ENCODE results near the gene MAGI2.
A peak's percentile ranks its signal among the peaks of the same experiment; 100 is the strongest.

MAGI2 gene

GRCh38 chr7:78368771-78369170 is 1084.7 kb downstream of the MAGI2 start:
- no peak overlapping the region for H3K4me3 ChIP-seq (ENCODE audit: low read length)
- peak; percentile 31 for DNase-seq (ENCODE audit: low read depth)
- TF ChIP-seq, protein P1, sequence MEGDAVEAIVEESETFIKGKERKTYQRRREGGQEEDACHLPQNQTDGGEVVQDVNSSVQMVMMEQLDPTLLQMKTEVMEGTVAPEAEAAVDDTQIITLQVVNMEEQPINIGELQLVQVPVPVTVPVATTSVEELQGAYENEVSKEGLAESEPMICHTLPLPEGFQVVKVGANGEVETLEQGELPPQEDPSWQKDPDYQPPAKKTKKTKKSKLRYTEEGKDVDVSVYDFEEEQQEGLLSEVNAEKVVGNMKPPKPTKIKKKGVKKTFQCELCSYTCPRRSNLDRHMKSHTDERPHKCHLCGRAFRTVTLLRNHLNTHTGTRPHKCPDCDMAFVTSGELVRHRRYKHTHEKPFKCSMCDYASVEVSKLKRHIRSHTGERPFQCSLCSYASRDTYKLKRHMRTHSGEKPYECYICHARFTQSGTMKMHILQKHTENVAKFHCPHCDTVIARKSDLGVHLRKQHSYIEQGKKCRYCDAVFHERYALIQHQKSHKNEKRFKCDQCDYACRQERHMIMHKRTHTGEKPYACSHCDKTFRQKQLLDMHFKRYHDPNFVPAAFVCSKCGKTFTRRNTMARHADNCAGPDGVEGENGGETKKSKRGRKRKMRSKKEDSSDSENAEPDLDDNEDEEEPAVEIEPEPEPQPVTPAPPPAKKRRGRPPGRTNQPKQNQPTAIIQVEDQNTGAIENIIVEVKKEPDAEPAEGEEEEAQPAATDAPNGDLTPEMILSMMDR (conservative IDR thresholded peaks at IDR 0.05; ENCODE audit: low read length) = no peak

GRCh38 chr7:78367280-78367773 is 1086.1 kb downstream of the MAGI2 start:
- TF ChIP-seq, protein P1 (conservative IDR thresholded peaks at IDR 0.05; ENCODE audit: low read length) = no peak
- no peak for DNase-seq (ENCODE audit: low read depth)
- no peak overlapping the region for H3K4me3 ChIP-seq (ENCODE audit: low read length)

DNA sequence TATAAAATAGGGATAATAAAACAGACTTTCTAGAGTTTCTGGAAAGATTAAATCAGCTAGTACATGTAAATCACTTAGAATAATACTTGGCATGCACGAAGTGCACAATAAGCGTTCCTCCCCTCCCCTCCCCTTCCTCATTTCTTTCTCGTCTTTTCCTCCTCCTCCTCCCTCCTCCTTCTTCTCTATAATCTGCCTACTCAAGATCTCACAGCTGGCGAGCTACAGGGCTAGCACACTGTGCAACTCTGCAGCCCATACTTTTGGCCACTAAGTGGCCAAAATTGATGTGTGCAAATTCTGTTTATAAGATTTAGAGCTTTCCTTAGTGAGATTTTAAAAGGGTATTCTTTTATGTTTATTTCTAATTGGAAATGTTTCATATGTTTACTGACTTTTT is 1089.6 kb downstream of the MAGI2 start:
- no peak for DNase-seq (ENCODE audit: low read depth)
- TF ChIP-seq, protein P1 (conservative IDR thresholded peaks at IDR 0.05; ENCODE audit: low read length) = no peak
- no peak overlapping the region for H3K4me3 ChIP-seq (ENCODE audit: low read length)

GRCh38 chr7:78359836-78360235 is 1093.6 kb downstream of the MAGI2 start:
- DNase-seq (ENCODE audit: low read depth) = no peak

DNA sequence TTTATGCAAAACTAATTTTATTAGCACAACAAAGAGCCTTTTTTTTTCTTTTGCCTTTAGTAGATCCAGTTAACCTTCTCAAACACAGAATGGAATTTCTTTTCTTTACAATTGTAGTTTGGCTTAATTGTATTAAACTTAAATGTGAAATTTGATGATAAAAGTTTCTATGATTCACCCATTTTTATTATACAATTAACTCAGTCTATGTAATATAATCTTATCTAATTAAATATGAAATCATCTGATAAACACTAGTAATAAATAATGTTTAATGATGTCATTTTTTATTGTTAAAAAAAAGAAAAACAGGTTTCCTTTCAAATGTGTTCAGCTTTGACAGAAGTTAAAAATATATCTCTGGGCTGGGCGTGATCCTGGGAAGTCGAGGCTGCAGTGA is 1095.8 kb downstream of the MAGI2 start:
- H3K4me3 ChIP-seq (ENCODE audit: low read length) = no peak overlapping the region
- TF ChIP-seq, protein P1 (conservative IDR thresholded peaks at IDR 0.05; ENCODE audit: low read length) = no peak
- no peak for DNase-seq (ENCODE audit: low read depth)

More at GRCh38 chr7:78359836-78360235, 1093.6 kb downstream of the MAGI2 start:
- H3K4me3 ChIP-seq (ENCODE audit: low read length) = no peak overlapping the region
- TF ChIP-seq, protein P1 (conservative IDR thresholded peaks at IDR 0.05; ENCODE audit: low read length) = no peak

DNA sequence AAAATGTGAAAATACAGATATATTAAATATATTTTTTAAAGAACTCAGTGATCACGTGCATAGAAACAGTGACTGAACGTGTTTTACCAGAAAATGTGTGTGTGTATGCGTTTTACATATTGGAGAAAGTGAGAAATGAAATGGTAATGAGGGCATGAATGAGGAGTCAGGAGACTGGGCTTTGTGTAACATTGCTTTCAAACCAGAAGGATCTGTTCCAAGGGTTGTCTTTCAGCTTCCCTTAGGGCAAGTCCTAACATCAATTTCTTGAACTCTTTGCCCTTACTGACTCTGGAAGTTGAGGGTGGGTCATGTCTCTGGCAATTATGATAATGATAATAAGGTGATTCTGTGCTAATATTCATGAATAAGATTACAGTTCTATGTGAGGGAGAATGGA is 1097.6 kb downstream of the MAGI2 start:
- DNase-seq (ENCODE audit: low read depth) = no peak
- TF ChIP-seq, protein P1 (conservative IDR thresholded peaks at IDR 0.05; ENCODE audit: low read length) = no peak
- H3K4me3 ChIP-seq (ENCODE audit: low read length) = no peak overlapping the region

GRCh38 chr7:78350926-78351325 is 1102.5 kb downstream of the MAGI2 start:
- no peak overlapping the region for H3K4me3 ChIP-seq (ENCODE audit: low read length)
- DNase-seq (ENCODE audit: low read depth) = no peak
- TF ChIP-seq, protein P1 (conservative IDR thresholded peaks at IDR 0.05; ENCODE audit: low read length) = no peak
